GM19372 (cell line): ENCODE results near the gene PGA3.
"Not testable (repeated sequence)": the region's sequence is repeated elsewhere in the genome, so short reads cannot be mapped to it uniquely, and the experiment has no call there.

Experiments used
- ATAC-seq: cut with Tn5 transposase; IDR thresholded peaks from one replicate; pipeline ENCODE4 v1.9.1; 2021; ENCODE audit warnings: mild to moderate bottlenecking, low read depth, moderate library complexity; ENCODE audit not compliant: unreplicated experiment

Gene PGA3

GRCh38 chr11:61248071-61248470 lies 44.8 kb downstream of the PGA3 start:
- not testable (repeated sequence) for ATAC-seq

- not testable (repeated sequence) for ATAC-seq
Measured at GRCh38 chr11:61249201-61249600, 45.9 kb downstream of the PGA3 start.

- ATAC-seq, result not testable (repeated sequence)
Measured at GRCh38 chr11:61250796-61251765, 47.8 kb downstream of the PGA3 start.

- ATAC-seq, result not testable (repeated sequence)
Measured at GRCh38 chr11:61252332-61252731, 49.0 kb downstream of the PGA3 start.

GRCh38 chr11:61254403-61255025 lies 51.2 kb downstream of the PGA3 start:
- ATAC-seq, result peak; percentile 67

- no peak for ATAC-seq
Measured at GRCh38 chr11:61256710-61257482, 53.6 kb downstream of the PGA3 start.

- no peak for ATAC-seq
Measured at GRCh38 chr11:61258546-61258945, 55.2 kb downstream of the PGA3 start.

- no peak for ATAC-seq
Measured at GRCh38 chr11:61259363-61259762, 56.0 kb downstream of the PGA3 start.
